SK-N-MC (cell line): ENCODE data around the gene COQ4.

Source experiments
- EZH2 ChIP-seq: fragments of 200-600 bp; sonication (generic); IDR thresholded peaks from one replicate; pipeline ENCODE4 v1.6.1; 2017; ENCODE audit warnings: antibody characterized with exemption
- POLR2AphosphoS5 ChIP-seq: IDR thresholded peaks from 2 replicates; pipeline ENCODE4 v1.6.1; 2012; ENCODE audit warnings: mild to moderate bottlenecking, low read depth, low read length, borderline replicate concordance

- TF ChIP-seq POLR2AphosphoS5 (no peak), EZH2 (no peak)
Measured at GRCh38 chr9:128372188-128372641, 49.6 kb downstream of the COQ4 start.
